ENCODE data around the gene CTRB1. TPM values are rescaled to one million over a fixed set of nuclear protein-coding genes. Genes with fewer than 3 reads are reported as not detected.
A peak's percentile ranks its signal among the peaks of the same experiment; 100 is the strongest.

The CTRB1 gene
- total and polyA plus RNA-seq, 2 of the 13 experiments (the other 11 are each of a cell fraction or from before 2014, with no cell fraction given) = not detected

GRCh38 chr16:75227361-75228142 is 8.8 kb downstream of the CTRB1 start (continued):
- TF ChIP-seq ZNF407 (CRISPR knock-in tag; IDR thresholded peaks at IDR 0.05; ENCODE audit: not compliant biosample characterization) (no peak), ZNF605 (CRISPR knock-in tag; IDR thresholded peaks at IDR 0.05) (no peak), NR0B2 (CRISPR knock-in tag; IDR thresholded peaks at IDR 0.05) (0 out of 2 replicates have a peak, but pooled peaks have one; percentile 40), KAT2B (IDR thresholded peaks at IDR 0.05; ENCODE audit: borderline replicate concordance, low read depth, low read length) (no peak), ZNF572 (CRISPR knock-in tag; IDR thresholded peaks at IDR 0.05) (0 out of 2 replicates have a peak, but pooled peaks have one; percentile 45), ELF1 (CRISPR knock-in tag; IDR thresholded peaks at IDR 0.05) (0 out of 2 replicates have a peak, but pooled peaks have one; percentile 12), SKIL (CRISPR knock-in tag; IDR thresholded peaks at IDR 0.05; ENCODE audit: borderline replicate concordance) (0 out of 2 replicates have a peak, but pooled peaks have one; percentile 4), ELF3 (CRISPR knock-in tag; IDR thresholded peaks at IDR 0.05) (no peak), ATF5 (CRISPR knock-in tag; IDR thresholded peaks at IDR 0.05; ENCODE audit: low read depth) (no peak), PAXIP1 (CRISPR knock-in tag; conservative IDR thresholded peaks at IDR 0.05) (no peak), ZNF230 (CRISPR knock-in tag; IDR thresholded peaks at IDR 0.05) (no peak), SPEN (CRISPR knock-in tag; IDR thresholded peaks at IDR 0.05; ENCODE audit: low read depth) (peak; percentile 31; the same call in 1 of the 2 replicates)
